BJ (cell line): ENCODE results near the gene RAD9A. TPM values are rescaled to one million over a fixed set of nuclear protein-coding genes. Genes with fewer than 3 reads are reported as not detected.
"Not testable (repeated sequence)": the region's sequence is repeated elsewhere in the genome, so short reads cannot be mapped to it uniquely, and the experiment has no call there.

Experiments
- CTCF ChIA-PET: fragments of 350-600 bp; formaldehyde crosslinking; extraction: SDS; loops from one replicate; lab custom pipeline; 2021; ENCODE audit warnings: antibody characterized with exemption, inconsistent platforms; lab: Yijun Ruan, JAX
- POLR2A ChIA-PET: fragments of 300-600 bp; sonication (Branson Sonifier 250); formaldehyde crosslinking; extraction: SDS; loops from one replicate; lab custom pipeline; 2021; ENCODE audit warnings: antibody characterized with exemption; lab: Charles Lee
- DNase-seq: peaks from one replicate; pipeline ENCODE4 v3.0.0-alpha.2; 2011; ENCODE audit warnings: low read depth
- H3K27me3 ChIP-seq: 2 replicates; pipeline ENCODE4 v1.6.0; 2011; ENCODE audit warnings: low read length; ENCODE audit not compliant: control insufficient read depth, insufficient read depth
- H3K36me3 ChIP-seq: 2 replicates; pipeline ENCODE4 v1.5.1; 2011; ENCODE audit warnings: low read length; ENCODE audit not compliant: control insufficient read depth, insufficient read depth
- H3K4me3 ChIP-seq: 2 replicates; pipeline ENCODE4 v1.5.1; 2011; ENCODE audit warnings: low read depth, mild to moderate bottlenecking, control low read depth, low read length
- CTCF ChIP-seq: IDR thresholded peaks from 2 replicates; pipeline ENCODE4 v1.5.1; 2011; ENCODE audit warnings: low read depth, mild to moderate bottlenecking, control low read depth, inconsistent platforms, low read length, moderate library complexity; ENCODE audit not compliant: insufficient read depth
- polyA plus RNA-seq: library from polyadenylated mRNA; depleted of rRNA; stranded (reverse); fragments of >200 nt; gene quantifications from 2 replicates; pipeline ENCODE4 v1.2.3, GENCODE V29; 2011

Gene RAD9A
- polyA plus RNA-seq, 1 experiment, result 10.7 TPM

GRCh38 chr11:67400942-67401494 lies 9.2 kb downstream of the RAD9A start:
- CTCF ChIA-PET, result interaction anchor here (0.8 to 2.7 kb wide), 24 partner anchors 10 to 114 kb away, joined by 3 to 16 read pairs (median 4); partner anchors contain the start of genes CLCF1, CORO1B, PITPNM1 and RAD9A
- POLR2A ChIA-PET, result interaction anchor here (0.5 to 1.5 kb wide), 4 partner anchors 9 to 67 kb away, joined by 3 to 29 read pairs (median 16); partner anchors contain the start of genes CLCF1 and RAD9A
- no peak for DNase-seq
- peaks cover 28% of the 10 kb centered on the region for H3K36me3 ChIP-seq
- H3K27me3 ChIP-seq, result no peaks in the 10 kb centered on the region
- peak overlapping the region; percentile 98 for H3K4me3 ChIP-seq
- TF ChIP-seq CTCF, result no peak

- TF ChIP-seq CTCF, result 0 out of 2 replicates have a peak, but pooled peaks have one; percentile 7
- DNase-seq, result peak; percentile 27
- peaks cover 24% of the 10 kb centered on the region for H3K36me3 ChIP-seq
- CTCF ChIA-PET, result interaction anchor here (0.8 to 2.7 kb wide), 26 partner anchors 10 to 113 kb away, joined by 3 to 16 read pairs (median 4); partner anchors contain the start of genes CLCF1, CORO1B, PITPNM1 and RAD9A
- no peaks in the 10 kb centered on the region for H3K27me3 ChIP-seq
- peak within 1 kb of the TSS; percentile 98 for H3K4me3 ChIP-seq
- POLR2A ChIA-PET, result interaction anchor here (0.5 to 1.5 kb wide), 4 partner anchors 10 to 66 kb away, joined by 3 to 29 read pairs (median 16); partner anchors contain the start of genes CLCF1 and RAD9A
Measured at GRCh38 chr11:67401495-67402191, 9.9 kb downstream of the RAD9A start, which contains the start of gene PPP1CA. Gene PPP1CA (minus strand): TSS chr11:67401858. CDS start chr11:67401782, 76 bp downstream.

GRCh38 chr11:67402192-67402839 lies 10.5 kb downstream of the RAD9A start:
- ChIA-PET POLR2A (interaction anchor here (1.0 to 1.5 kb wide), 2 partner anchors 11 to 29 kb away, joined by 9 to 23 read pairs; partner anchors contain the start of genes CLCF1 and RAD9A), CTCF (interaction anchor here (1.0 to 2.7 kb wide), 17 partner anchors 10 to 112 kb away, joined by 3 to 16 read pairs (median 4); partner anchors contain the start of genes RAD9A and RPS6KB2)
- H3K4me3 ChIP-seq, result peak overlapping the region; percentile 16; the same call in 1 of the 2 replicates
- H3K27me3 ChIP-seq, DNase-seq: not testable (repeated sequence)
- H3K36me3 ChIP-seq, result peaks cover 23% of the 10 kb centered on the region

- H3K4me3 ChIP-seq, POLR2A ChIA-PET, H3K27me3 ChIP-seq, DNase-seq: not testable (repeated sequence)
- peaks cover 15% of the 10 kb centered on the region for H3K36me3 ChIP-seq
- CTCF ChIA-PET, result interaction anchor here (2.5 kb wide), 1 partner anchor 52 kb away, joined by 10 read pairs; no protein-coding TSS in a partner anchor
Measured at GRCh38 chr11:67403085-67403484, 11.3 kb downstream of the RAD9A start.

GRCh38 chr11:67404515-67405195 lies 12.9 kb downstream of the RAD9A start:
- Histone ChIP-seq H3K36me3 (0 out of 2 replicates have a peak, but pooled peaks cover 2% of the 10 kb centered on the region), H3K27me3 (peaks cover 4% of the 10 kb centered on the region), H3K4me3 (no peak overlapping the region)
- DNase-seq, result no peak
- POLR2A ChIA-PET, result no interaction called here
- no peak for TF ChIP-seq CTCF
- CTCF ChIA-PET, result no interaction called here
